Smooth muscle cell (in vitro differentiated cells): ENCODE measurements around the gene TSPAN32. TPM values are rescaled to one million over a fixed set of nuclear protein-coding genes. Genes with fewer than 3 reads are reported as not detected.

Experiments
- DNase-seq: peaks from one replicate; lab custom pipeline; 2025; ENCODE audit not compliant: unreplicated experiment; lab: John Stamatoyannopoulos, UW
- H2AFZ ChIP-seq: fragments of 200-600 bp; sonication (generic); 2 replicates; pipeline ENCODE4 v1.6.0; 2016; ENCODE audit warnings: antibody characterized with exemption, low read depth, mild to moderate bottlenecking
- H3F3A ChIP-seq: fragments of 200-600 bp; sonication (generic); 2 replicates; pipeline ENCODE4 v1.6.0; 2017; ENCODE audit warnings: antibody characterized with exemption, low read depth
- H3K27ac ChIP-seq: fragments of 200-600 bp; sonication (generic); 2 replicates; pipeline ENCODE4 v1.5.1; 2016; ENCODE audit warnings: low read depth, mild to moderate bottlenecking
- H3K27me3 ChIP-seq: fragments of 200-600 bp; sonication (generic); 2 replicates; pipeline ENCODE4 v1.6.1; 2016; ENCODE audit warnings: low read depth, mild to moderate bottlenecking
- H3K36me3 ChIP-seq: fragments of 200-600 bp; sonication (generic); 2 replicates; pipeline ENCODE4 v1.5.1; 2016; ENCODE audit warnings: low read depth
- H3K4me1 ChIP-seq: fragments of 200-600 bp; sonication (generic); 2 replicates; pipeline ENCODE4 v1.5.1; 2016; ENCODE audit warnings: low read depth
- H3K4me2 ChIP-seq: fragments of 200-600 bp; sonication (generic); 2 replicates; pipeline ENCODE4 v1.6.0; 2016; ENCODE audit warnings: mild to moderate bottlenecking
- H3K4me3 ChIP-seq: fragments of 200-600 bp; sonication (generic); 2 replicates; pipeline ENCODE4 v1.5.1; 2016; ENCODE audit warnings: mild to moderate bottlenecking
- H3K79me2 ChIP-seq: fragments of 200-600 bp; sonication (generic); 2 replicates; pipeline ENCODE4 v1.6.0; 2016; ENCODE audit warnings: low read depth, mild to moderate bottlenecking
- H3K9ac ChIP-seq: fragments of 200-600 bp; sonication (generic); 2 replicates; pipeline ENCODE4 v1.6.0; 2016; ENCODE audit warnings: low read depth
- H3K9me3 ChIP-seq: fragments of 200-600 bp; sonication (generic); replicated peaks from 2 replicates; pipeline ENCODE4 v1.5.1; 2016; ENCODE audit warnings: low read depth
- H4K20me1 ChIP-seq: fragments of 200-600 bp; sonication (generic); 2 replicates; pipeline ENCODE4 v1.6.0; 2016; ENCODE audit warnings: low read depth
- CTCF ChIP-seq: fragments of 200-600 bp; sonication (generic); IDR thresholded peaks from 2 replicates; pipeline ENCODE4 v1.5.1; 2017; ENCODE audit warnings: borderline replicate concordance, mild to moderate bottlenecking, antibody characterized with exemption; ENCODE audit not compliant: insufficient read depth, poor library complexity, severe bottlenecking
- WGBS: methylation state at CpG from one replicate; pipeline ENCODE4 v1.1.7; 2016; ENCODE audit warnings: low lambda C conversion rate; 5-methylcytosine and 5-hydroxymethylcytosine counted together
- polyA plus RNA-seq: library from polyadenylated mRNA; unstranded; fragments of >200 nt; fragmentation: Nextera tagmentation; extraction: Ambion mirVana; gene quantifications from 2 replicates; pipeline ENCODE4 v1.2.1, GENCODE V29; 2016
- total RNA-seq: library from RNA; depleted of rRNA; stranded (reverse); fragments of >200 nt; gene quantifications from 2 replicates; pipeline ENCODE4 v1.2.3, GENCODE V29; 2014

Gene TSPAN32
- total and polyA plus RNA-seq, 2 experiments from 2014 or later, result not detected

DNA sequence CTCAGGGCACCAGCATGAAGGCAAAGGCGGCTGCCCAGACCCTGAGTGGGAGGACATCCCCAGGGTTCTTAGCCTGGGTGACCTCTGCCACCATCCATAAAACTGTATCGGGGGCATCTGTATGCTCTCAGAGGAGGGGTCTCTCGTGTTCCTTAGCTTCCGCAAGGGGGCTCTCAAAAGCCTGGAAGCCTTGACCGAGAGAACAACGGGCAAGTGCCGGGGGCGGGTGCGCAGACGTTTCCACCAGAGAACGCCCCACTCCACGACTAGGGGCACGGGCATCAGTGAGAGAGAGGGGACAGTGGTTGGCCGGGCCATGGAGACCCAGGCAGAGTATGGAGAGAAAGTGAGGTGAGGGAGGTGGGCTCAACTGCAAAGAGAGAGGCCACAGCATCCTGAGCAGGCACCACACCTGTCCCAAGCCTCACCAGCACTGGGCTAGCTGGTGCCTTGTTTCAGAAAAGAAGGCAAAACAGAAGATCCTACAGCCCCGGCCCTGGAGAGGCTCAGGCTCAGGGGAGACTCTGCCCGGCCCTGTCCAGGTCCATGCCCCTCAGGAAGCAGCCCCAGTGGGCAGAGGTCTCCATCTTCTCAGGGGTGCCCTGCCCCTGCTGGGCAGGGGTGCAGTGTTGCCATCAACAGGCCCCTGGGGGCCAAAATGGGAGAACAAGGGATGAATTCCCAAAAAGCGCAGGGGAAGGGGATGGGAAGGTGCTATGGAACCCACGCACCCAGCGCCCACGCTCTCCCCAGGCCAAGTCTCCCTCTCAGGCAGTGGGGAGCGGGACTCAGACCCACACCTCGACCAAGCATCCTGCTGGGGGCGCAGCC, 5.9 kb downstream of the TSPAN32 start:
- DNase-seq, result no peak
- no peak for TF ChIP-seq CTCF
- Histone ChIP-seq H3K79me2 (no peaks in the 10 kb centered on the region), H4K20me1 (no peaks in the 10 kb centered on the region), H3K9ac (no peak overlapping the region), H3K36me3 (no peaks in the 10 kb centered on the region), H2AFZ (no peak overlapping the region), H3K4me2 (no peak overlapping the region), H3K27me3 (no peaks in the 10 kb centered on the region), H3K9me3 (no peaks in the 10 kb centered on the region), H3K4me3 (no peak overlapping the region), H3F3A (no peaks in the 10 kb centered on the region), H3K4me1 (peaks cover 5% of the 10 kb centered on the region), H3K27ac (no peak overlapping the region)
- WGBS, result 91% methylated on average over 23 of the region's 23 CpGs

DNA sequence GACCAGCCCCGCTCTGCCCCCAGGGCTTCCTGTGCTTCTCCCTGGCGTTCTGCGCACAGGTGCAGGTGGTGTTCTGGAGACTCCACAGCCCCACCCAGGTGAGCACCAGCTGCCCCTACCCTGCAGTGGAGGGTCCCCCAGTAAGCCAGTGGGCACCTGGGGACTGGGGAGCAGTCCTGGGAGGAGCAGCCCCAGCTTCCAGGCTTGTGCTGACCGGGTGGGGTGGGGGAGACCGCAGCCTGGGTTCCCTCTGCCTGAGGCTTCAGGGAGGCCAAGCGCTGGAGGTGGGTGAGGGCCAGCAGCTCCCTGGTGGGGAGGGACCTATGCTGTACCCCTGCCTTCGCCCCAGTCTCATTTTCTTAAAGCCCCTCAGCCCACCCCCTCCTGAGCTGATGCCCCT, 6.9 kb downstream of the TSPAN32 start:
- H3K9me3 ChIP-seq, result no peaks in the 10 kb centered on the region
- no peak overlapping the region for H3K4me2 ChIP-seq
- no peaks in the 10 kb centered on the region for H3K36me3 ChIP-seq
- H2AFZ ChIP-seq, result no peak overlapping the region
- H3K27ac ChIP-seq, result no peak overlapping the region
- no peaks in the 10 kb centered on the region for H3F3A ChIP-seq
- no peak overlapping the region for H3K4me3 ChIP-seq
- no peak for TF ChIP-seq CTCF
- no peak for DNase-seq
- no peaks in the 10 kb centered on the region for H4K20me1 ChIP-seq
- WGBS, result 79% methylated on average over 7 of the region's 7 CpGs
- no peaks in the 10 kb centered on the region for H3K27me3 ChIP-seq
- H3K9ac ChIP-seq, result no peak overlapping the region
- H3K79me2 ChIP-seq, result no peaks in the 10 kb centered on the region
- H3K4me1 ChIP-seq, result peaks cover 5% of the 10 kb centered on the region

DNA sequence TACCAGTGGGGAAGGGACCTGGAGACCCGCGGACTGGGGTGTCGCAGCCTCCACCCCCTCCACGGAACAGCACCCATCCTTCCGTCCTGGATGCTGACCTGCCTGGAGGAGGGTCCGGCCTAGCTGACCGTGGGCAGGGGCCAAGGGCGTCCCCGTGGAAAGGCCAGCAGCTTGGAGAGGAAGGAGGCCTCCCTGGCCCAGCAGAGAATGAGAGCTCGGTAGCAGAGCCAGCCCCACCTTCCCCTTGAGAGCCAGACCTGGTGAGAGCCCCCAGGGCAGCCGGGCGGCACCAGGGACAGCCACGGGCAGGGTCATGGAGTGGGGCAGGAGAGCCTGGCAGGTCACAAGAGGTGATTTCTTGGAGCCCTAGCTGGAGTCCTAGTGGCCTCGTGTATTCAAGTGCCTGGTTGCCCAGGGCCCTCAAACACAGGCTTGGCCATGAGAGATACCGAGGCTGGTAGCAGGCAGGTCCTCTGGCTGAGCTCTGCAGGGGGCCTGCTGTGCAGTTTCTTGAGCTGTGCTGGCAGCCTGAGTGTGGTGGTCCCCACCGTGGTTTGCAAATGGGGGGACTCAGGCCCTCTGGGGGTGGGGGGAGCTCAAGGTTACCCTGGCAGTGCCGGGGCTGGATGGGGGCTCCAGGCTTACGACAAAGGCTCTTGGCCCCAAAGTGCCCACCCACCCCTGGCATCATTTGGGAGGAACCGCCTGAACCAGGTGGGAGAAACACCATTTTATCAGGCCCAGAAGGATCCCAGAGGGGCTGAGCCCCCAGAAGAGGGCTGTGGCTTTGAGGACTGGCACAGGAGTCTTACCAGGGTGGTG, 7.6 kb downstream of the TSPAN32 start:
- Histone ChIP-seq H3K4me1 (peaks cover 5% of the 10 kb centered on the region), H3K9ac (no peak overlapping the region), H3K9me3 (no peaks in the 10 kb centered on the region), H3K36me3 (no peaks in the 10 kb centered on the region), H3K4me2 (no peak overlapping the region), H3K27me3 (no peaks in the 10 kb centered on the region), H3K27ac (no peak overlapping the region), H3K79me2 (no peaks in the 10 kb centered on the region), H4K20me1 (no peaks in the 10 kb centered on the region), H3F3A (no peaks in the 10 kb centered on the region), H2AFZ (no peak overlapping the region), H3K4me3 (no peak overlapping the region)
- 85% methylated on average over 17 of the region's 19 CpGs for WGBS
- DNase-seq, result no peak
- TF ChIP-seq CTCF, result no peak
